Transverse colon (tissue), 4 donors: ENCODE results near the gene POC1A. TPM values are rescaled to one million over a fixed set of nuclear protein-coding genes. Genes with fewer than 3 reads are reported as not detected.
A peak's percentile ranks its signal among the peaks of the same experiment; 100 is the strongest.

ENCODE experiments used
- DNase-seq: peaks from one replicate; pipeline ENCODE4 v3.0.0-alpha.2; 2019
- H3K27ac ChIP-seq, 4 donors: fragments of 200-600 bp; sonication (generic); 2 replicates each; pipeline ENCODE4 v1.5.1; 2016 to 2018; ENCODE audit warnings: inconsistent platforms in 4 of 4
- H3K27me3 ChIP-seq: fragments of 200-600 bp; sonication (generic); 2 replicates; pipeline ENCODE4 v1.5.1; 2017; ENCODE audit warnings: inconsistent platforms
- H3K36me3 ChIP-seq, 4 donors: fragments of 200-600 bp; sonication (generic); 2 replicates each; pipeline ENCODE4 v1.5.1; 2017 to 2019; ENCODE audit warnings: inconsistent platforms in 4 of 4
- H3K4me1 ChIP-seq, 4 donors: fragments of 200-600 bp; sonication (generic); 2 replicates each; pipeline ENCODE4 v1.5.1; 2017 to 2020; ENCODE audit warnings: inconsistent platforms in 4 of 4
- H3K4me3 ChIP-seq, 4 donors: fragments of 200-600 bp; sonication (generic); 1 replicate in 1 of 4; 2 replicates in 3 of 4; pipeline versions ENCODE4 v1.5.1 to v1.6.1; 2017 to 2019; ENCODE audit warnings: inconsistent platforms in 4 of 4
- H3K9me3 ChIP-seq, 2 donors: fragments of 200-600 bp; sonication (generic); 2 replicates each; pipeline ENCODE4 v1.5.1; 2017 to 2019; ENCODE audit warnings: inconsistent platforms in 2 of 2
- CTCF ChIP-seq, 5 experiments: fragments of 200-600 bp in 3 of 5; fragments of 450-650 bp in 2 of 5; sonication (generic) in 3 of 5; IDR thresholded peaks; 1 replicate in 2 of 5; 2 replicates in 3 of 5; pipeline ENCODE4 v1.5.1; 2016 to 2017; ENCODE audit warnings: antibody characterized with exemption in 5 of 5, inconsistent platforms in 3 of 5, mild to moderate bottlenecking in 2 of 5, moderate library complexity in 1 of 5
- EP300 ChIP-seq: sonication (generic); formaldehyde crosslinking; IDR thresholded peaks from one replicate; pipeline ENCODE4 v1.6.1; 2017; ENCODE audit warnings: antibody characterized with exemption, low read depth
- POLR2A ChIP-seq: fragments of 450-650 bp; IDR thresholded peaks from one replicate; pipeline ENCODE4 v1.6.1; 2016; ENCODE audit warnings: antibody characterized with exemption, mild to moderate bottlenecking, moderate library complexity
- POLR2AphosphoS5 ChIP-seq, 3 donors: sonication (generic); formaldehyde crosslinking; IDR thresholded peaks; one replicate each; pipeline ENCODE4 v1.6.1; 2016; ENCODE audit warnings: antibody characterized with exemption in 3 of 3
- whole genome bisulfite sequencing, 2 donors: methylation state at CpG; one replicate each; pipeline ENCODE4 v1.1.5; 2018; ENCODE audit warnings: low coverage in 1 of 2; 5-methylcytosine and 5-hydroxymethylcytosine counted together
- in situ Hi-C, 4 donors: fragments of 200-750 bp; cut with MboI; loops; one replicate each; pipeline versions ENCODE4 v1.15.0 to v1.15.1; 2017; ENCODE audit warnings: low sequenced_read_pairs in 3 of 4, low pct_ligation_motif_present in 1 of 4, low pct_unique_long_range_greater_than_20kb in 1 of 4
- intact Hi-C: fragments of 100-400 bp; cut with DNase I; formaldehyde crosslinking; loops from one replicate; pipeline ENCODE4 v1.15.1; 2023; ENCODE audit warnings: low total_unique reads
- total RNA-seq, 4 donors: library from RNA; depleted of rRNA; stranded (reverse); fragments of >200 nt; gene quantifications; one replicate each; pipeline ENCODE4 v1.1.0, GENCODE V29; 2016

POC1A gene
- total RNA-seq, 4 donors from 2014 or later, result 0.80 to 3.1 (median 2.2) TPM; not detected in 1

- intact Hi-C loops (loop anchor here (5.0 kb wide), 1 partner anchor 142 kb away; no protein-coding TSS in a partner anchor), in situ Hi-C loops (loop anchor here in 3 of 4 donors (5.0 kb wide), 1 partner anchor 142 kb away; no protein-coding TSS in a partner anchor)
- no peaks in the 10 kb centered on the region for H3K36me3 ChIP-seq
- H3K27ac ChIP-seq, result no peak overlapping the region
- no peak overlapping the region for H3K4me3 ChIP-seq
- TF ChIP-seq EP300, result no peak
- TF ChIP-seq POLR2AphosphoS5 (IDR thresholded peaks at IDR 0.05), result no peak
- TF ChIP-seq POLR2A, result no peak
- TF ChIP-seq CTCF (IDR thresholded peaks at IDR 0.05), result peak; percentile 95 to 98 (median 97)
- H3K4me1 ChIP-seq, result peaks cover 0 to 3% (median 2%) of the 10 kb centered on the region in 4 donors
- no peaks in the 10 kb centered on the region for H3K9me3 ChIP-seq
- peak; percentile 87 for DNase-seq
- H3K27me3 ChIP-seq, result no peaks in the 10 kb centered on the region
- 57 to 58% methylated on average over 3 of the region's 3 CpGs for WGBS, 2 donors
Measured at GRCh38 chr3:52144034-52144795, 10.0 kb downstream of the POC1A start.

- Histone ChIP-seq H3K9me3 (no peaks in the 10 kb centered on the region), H3K27me3 (no peaks in the 10 kb centered on the region), H3K36me3 (no peaks in the 10 kb centered on the region), H3K27ac (no peak overlapping the region), H3K4me1 (peaks cover 0 to 3% (median 2%) of the 10 kb centered on the region in 4 donors), H3K4me3 (no peak overlapping the region)
- in situ Hi-C loops, result loop anchor here in 3 of 4 donors (5.0 kb wide), 1 partner anchor 141 kb away; no protein-coding TSS in a partner anchor
- no peak for DNase-seq
- intact Hi-C loops, result loop anchor here (5.0 kb wide), 1 partner anchor 141 kb away; no protein-coding TSS in a partner anchor
- WGBS, 2 donors, result 92% methylated on average over 3 of the region's 3 CpGs; no CpG with 5 or more reads in 1 of the 2 donors
- TF ChIP-seq EP300 (no peak), POLR2A (no peak), POLR2AphosphoS5 (IDR thresholded peaks at IDR 0.05) (no peak), CTCF (IDR thresholded peaks at IDR 0.05) (no peak)
Measured at GRCh38 chr3:52143616-52144015, 10.6 kb downstream of the POC1A start.

- Histone ChIP-seq H3K9me3 (no peaks in the 10 kb centered on the region), H3K4me1 (peaks cover 0 to 3% (median 2%) of the 10 kb centered on the region in 4 donors), H3K36me3 (no peaks in the 10 kb centered on the region), H3K27ac (no peak overlapping the region), H3K4me3 (no peak overlapping the region), H3K27me3 (no peaks in the 10 kb centered on the region)
- intact Hi-C loops, result loop anchor here (5.0 kb wide), 1 partner anchor 141 kb away; no protein-coding TSS in a partner anchor
- TF ChIP-seq POLR2A (no peak), POLR2AphosphoS5 (IDR thresholded peaks at IDR 0.05) (no peak), CTCF (IDR thresholded peaks at IDR 0.05) (no peak), EP300 (no peak)
- WGBS, 2 donors, result 94 to 100% methylated on average over 3 to 4 of the region's 4 CpGs
- DNase-seq, result no peak
- in situ Hi-C loops, result loop anchor here in 3 of 4 donors (5.0 kb wide), 1 partner anchor 141 kb away; no protein-coding TSS in a partner anchor
Measured at GRCh38 chr3:52143156-52143555, 11.1 kb downstream of the POC1A start.

- H3K9me3 ChIP-seq, result no peaks in the 10 kb centered on the region
- no peak overlapping the region for H3K27ac ChIP-seq
- TF ChIP-seq EP300 (no peak), CTCF (IDR thresholded peaks at IDR 0.05) (no peak), POLR2A (no peak)
- WGBS, 2 donors, result 95% methylated on average over 7 of the region's 7 CpGs; no CpG with 5 or more reads in 1 of the 2 donors
- no peak for DNase-seq
- H3K4me1 ChIP-seq, result peaks cover 0 to 3% (median 2%) of the 10 kb centered on the region in 4 donors
- intact Hi-C loops, result loop anchor here (5.0 kb wide), 1 partner anchor 139 kb away; no protein-coding TSS in a partner anchor
- no peak overlapping the region for H3K4me3 ChIP-seq
- in situ Hi-C loops, result loop anchor here in 3 of 4 donors (5.0 kb wide), 1 partner anchor 139 kb away; no protein-coding TSS in a partner anchor
- no peaks in the 10 kb centered on the region for H3K36me3 ChIP-seq
- no peaks in the 10 kb centered on the region for H3K27me3 ChIP-seq
Measured at GRCh38 chr3:52141751-52142150, 12.5 kb downstream of the POC1A start.
